Muscle layer of duodenum (tissue), 2 donors: ENCODE data around the gene KRT40.

Source experiments
- H3K27ac ChIP-seq: one replicate; pipeline ENCODE4 v1.7.0; 2013; ENCODE audit warnings: mild to moderate bottlenecking, low read length
- H3K27me3 ChIP-seq: one replicate; pipeline ENCODE4 v1.7.0; 2013; ENCODE audit warnings: low read depth, mild to moderate bottlenecking, control low read depth, low read length
- H3K36me3 ChIP-seq, 2 donors: one replicate each; pipeline ENCODE4 v1.7.0; 2013; ENCODE audit warnings: low read length in 2 of 2, control low read depth in 1 of 2, mild to moderate bottlenecking in 1 of 2; ENCODE audit not compliant: insufficient read depth in 2 of 2, control insufficient read depth in 1 of 2
- H3K4me1 ChIP-seq, 2 donors: one replicate each; pipeline ENCODE4 v1.7.0; 2013; ENCODE audit warnings: low read length in 2 of 2, mild to moderate bottlenecking in 2 of 2, control low read depth in 1 of 2, moderate library complexity in 1 of 2; ENCODE audit not compliant: insufficient read depth in 2 of 2, control insufficient read depth in 1 of 2
- H3K4me3 ChIP-seq, 2 donors: one replicate each; pipeline ENCODE4 v1.7.0; 2013; ENCODE audit warnings: low read length in 2 of 2, low read depth in 1 of 2, mild to moderate bottlenecking in 1 of 2
- H3K9me3 ChIP-seq, 2 donors: one replicate each; pipeline ENCODE4 v1.7.0; 2013; ENCODE audit warnings: low read length in 2 of 2, control low read depth in 1 of 2, mild to moderate bottlenecking in 1 of 2; ENCODE audit not compliant: control insufficient read depth in 1 of 2
- donor health status: healthy.

Gene KRT40

DNA sequence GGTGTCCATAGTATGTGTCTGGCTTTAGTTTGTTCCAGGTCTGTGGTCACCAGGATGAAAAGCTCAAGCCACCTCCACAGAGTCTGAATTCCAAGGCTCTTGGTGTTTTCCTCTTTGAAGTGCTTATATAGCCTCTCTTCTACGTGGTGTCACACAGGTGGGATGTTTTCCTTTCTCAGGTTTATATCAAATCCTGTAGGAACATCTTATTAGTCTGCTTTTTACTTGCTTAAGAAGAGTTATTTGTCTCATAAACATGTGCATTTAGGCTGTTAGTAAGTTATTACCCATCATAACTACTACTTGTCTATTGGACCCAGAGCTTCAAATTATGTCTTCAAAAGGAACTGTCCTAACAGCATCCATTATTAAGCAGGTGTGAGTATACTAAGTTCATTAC, 17.3 kb downstream of the KRT40 start, which contains the start of gene KRT39:
KRT39 (minus strand) TSS at position 101 of the 400 bp plus-strand sequence; CDS start at position 9, 92 bp downstream.
- Histone ChIP-seq H3K9me3 (no peaks in the 10 kb centered on the region), H3K27me3 (no peaks in the 10 kb centered on the region), H3K36me3 (no peaks in the 10 kb centered on the region), H3K4me3 (no peak within 1 kb of the TSS), H3K4me1 (no peaks in the 10 kb centered on the region), H3K27ac (no peak within 1 kb of the TSS)

DNA sequence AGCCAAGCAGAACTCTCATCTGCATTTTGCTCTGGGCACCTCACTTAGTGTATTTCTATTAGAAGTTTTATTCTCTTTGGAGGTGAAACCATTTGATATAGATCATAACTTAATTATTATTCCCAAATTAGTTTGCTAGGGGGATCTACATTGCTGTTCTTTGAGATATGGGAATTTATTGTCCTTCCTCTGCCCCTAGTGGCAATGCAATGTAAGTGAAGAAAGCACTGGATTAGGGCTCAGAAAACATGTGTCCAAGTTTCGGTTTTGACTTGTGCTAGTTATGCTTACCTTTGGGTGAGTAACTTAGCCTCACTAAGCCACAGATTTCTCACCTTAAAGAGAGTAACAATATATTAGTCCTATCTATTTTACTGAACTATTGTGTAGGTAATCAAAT, 20.3 kb downstream of the KRT40 start:
- Histone ChIP-seq H3K27me3 (no peaks in the 10 kb centered on the region), H3K4me1 (no peaks in the 10 kb centered on the region), H3K9me3 (no peaks in the 10 kb centered on the region), H3K27ac (no peak overlapping the region), H3K4me3 (no peak overlapping the region), H3K36me3 (no peaks in the 10 kb centered on the region)

DNA sequence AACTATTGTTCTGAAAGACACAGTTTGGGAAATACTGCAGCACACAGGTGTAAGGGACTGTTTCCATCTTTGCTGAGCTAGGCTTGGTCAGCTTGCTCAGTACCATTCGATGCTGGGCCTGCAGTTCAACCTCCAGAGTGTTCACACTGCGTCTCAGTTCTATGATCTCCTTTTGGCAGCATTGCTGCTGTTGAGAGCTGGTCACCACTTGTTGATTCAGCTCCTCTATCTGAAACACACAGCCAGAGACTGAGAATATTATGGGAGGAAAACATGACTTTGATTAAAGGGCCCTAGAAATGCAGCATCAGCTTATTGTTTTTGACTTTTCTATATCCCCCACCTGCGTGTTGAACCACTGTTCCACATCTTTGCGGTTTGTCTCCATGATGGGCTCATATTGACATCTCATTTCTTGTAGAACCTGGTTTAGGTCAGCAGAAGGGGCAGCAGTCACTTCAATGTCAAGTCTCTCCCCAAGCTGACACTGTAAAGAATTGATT, 22.0 kb downstream of the KRT40 start:
- Histone ChIP-seq H3K27ac (no peak overlapping the region), H3K4me3 (no peak overlapping the region), H3K27me3 (no peaks in the 10 kb centered on the region)

DNA sequence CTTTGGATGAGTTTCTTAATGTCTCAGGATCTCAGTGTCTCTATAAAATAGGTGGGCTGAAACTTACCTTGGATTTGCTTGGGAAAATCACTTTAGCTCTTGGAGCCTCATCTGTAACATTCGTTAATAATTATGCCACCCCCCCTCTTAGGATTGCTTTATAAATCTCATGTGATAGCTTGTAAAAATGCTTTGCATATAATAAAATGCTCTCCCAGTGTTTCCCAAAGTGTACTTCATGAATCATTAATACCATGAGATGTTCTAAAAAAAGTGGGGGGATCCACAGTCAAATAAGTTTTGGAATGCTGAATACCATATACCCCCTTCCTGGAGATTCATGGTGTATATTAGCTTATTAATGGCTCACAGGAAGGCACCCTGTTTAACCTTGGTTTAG, 22.5 kb downstream of the KRT40 start:
- Histone ChIP-seq H3K27me3 (no peaks in the 10 kb centered on the region), H3K36me3 (no peaks in the 10 kb centered on the region), H3K27ac (no peak overlapping the region), H3K4me1 (no peaks in the 10 kb centered on the region), H3K4me3 (no peak overlapping the region), H3K9me3 (no peaks in the 10 kb centered on the region)

More for the DNA sequence above, 22.0 kb downstream of the KRT40 start:
- H3K36me3 ChIP-seq: no peaks in the 10 kb centered on the region
- H3K4me1 ChIP-seq: no peaks in the 10 kb centered on the region
- H3K9me3 ChIP-seq: no peaks in the 10 kb centered on the region

DNA sequence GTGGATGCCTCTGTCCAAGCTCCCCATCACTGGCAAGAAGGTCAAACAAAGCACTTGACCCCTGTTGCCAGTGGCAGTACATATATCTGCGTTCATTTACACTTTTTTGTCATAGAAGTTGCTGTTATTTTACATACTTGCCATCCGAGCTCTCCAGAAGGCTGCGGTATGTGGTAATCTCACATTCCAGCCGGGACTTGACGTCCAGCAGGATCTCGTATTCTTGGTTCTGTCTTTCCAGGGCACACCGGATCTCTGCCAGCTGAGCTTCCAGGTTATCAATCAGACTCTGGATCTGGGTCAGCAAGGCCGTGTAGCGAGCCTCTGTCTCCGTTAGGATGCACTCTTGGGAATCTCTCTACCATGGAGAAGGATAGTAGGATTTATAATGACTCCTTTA, 24.0 kb downstream of the KRT40 start:
- H3K27me3 ChIP-seq: no peaks in the 10 kb centered on the region
- H3K4me3 ChIP-seq: peak overlapping the region in 1 of 2 donors; percentile 32
- H3K27ac ChIP-seq: no peak overlapping the region

DNA sequence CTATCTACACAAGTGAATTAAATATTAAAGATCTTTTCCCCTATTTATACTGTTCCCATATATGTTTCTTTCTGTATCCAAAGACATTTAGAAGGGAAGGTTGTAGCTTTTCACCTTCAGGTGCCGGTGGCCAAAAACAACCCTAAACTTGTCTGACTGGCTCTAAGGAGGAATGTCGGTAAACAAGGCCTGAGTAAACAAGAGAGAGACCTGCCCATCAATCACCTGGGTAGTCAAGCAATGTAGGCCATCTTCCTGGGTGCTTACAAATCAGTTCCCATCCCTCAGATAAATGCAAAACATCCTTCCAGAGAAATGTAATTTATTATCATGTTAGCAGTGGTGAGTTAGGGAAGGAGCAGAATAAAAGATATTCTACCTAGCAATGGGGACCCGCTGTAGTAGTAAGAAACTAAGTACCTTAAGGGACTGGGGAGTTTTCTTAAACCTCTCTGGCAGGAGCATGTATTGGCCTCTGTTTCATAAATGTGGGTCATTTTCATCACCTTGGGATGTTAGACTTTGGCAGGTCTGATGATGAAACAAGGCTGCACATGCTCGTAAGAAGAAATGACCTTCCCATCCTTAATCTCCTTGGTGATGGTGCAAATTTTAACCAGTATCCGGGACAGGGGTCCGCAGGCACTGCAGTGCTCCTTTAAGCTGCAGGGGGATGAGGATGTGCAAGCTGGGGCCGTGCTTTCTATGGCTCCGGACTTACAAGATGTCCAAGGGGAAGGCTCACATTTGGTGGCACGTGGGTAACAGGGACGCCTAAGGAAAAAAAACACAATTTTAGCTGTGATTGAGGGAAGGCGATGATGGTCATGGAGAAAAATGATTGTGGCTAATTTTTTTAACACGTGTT, 25.8 kb downstream of the KRT40 start:
- H3K27ac ChIP-seq: no peak overlapping the region
- no peaks in the 10 kb centered on the region for H3K27me3 ChIP-seq
- no peaks in the 10 kb centered on the region for H3K9me3 ChIP-seq

More for the DNA sequence above, 24.0 kb downstream of the KRT40 start:
- Histone ChIP-seq H3K36me3 (no peaks in the 10 kb centered on the region), H3K9me3 (no peaks in the 10 kb centered on the region), H3K4me1 (no peaks in the 10 kb centered on the region)

DNA sequence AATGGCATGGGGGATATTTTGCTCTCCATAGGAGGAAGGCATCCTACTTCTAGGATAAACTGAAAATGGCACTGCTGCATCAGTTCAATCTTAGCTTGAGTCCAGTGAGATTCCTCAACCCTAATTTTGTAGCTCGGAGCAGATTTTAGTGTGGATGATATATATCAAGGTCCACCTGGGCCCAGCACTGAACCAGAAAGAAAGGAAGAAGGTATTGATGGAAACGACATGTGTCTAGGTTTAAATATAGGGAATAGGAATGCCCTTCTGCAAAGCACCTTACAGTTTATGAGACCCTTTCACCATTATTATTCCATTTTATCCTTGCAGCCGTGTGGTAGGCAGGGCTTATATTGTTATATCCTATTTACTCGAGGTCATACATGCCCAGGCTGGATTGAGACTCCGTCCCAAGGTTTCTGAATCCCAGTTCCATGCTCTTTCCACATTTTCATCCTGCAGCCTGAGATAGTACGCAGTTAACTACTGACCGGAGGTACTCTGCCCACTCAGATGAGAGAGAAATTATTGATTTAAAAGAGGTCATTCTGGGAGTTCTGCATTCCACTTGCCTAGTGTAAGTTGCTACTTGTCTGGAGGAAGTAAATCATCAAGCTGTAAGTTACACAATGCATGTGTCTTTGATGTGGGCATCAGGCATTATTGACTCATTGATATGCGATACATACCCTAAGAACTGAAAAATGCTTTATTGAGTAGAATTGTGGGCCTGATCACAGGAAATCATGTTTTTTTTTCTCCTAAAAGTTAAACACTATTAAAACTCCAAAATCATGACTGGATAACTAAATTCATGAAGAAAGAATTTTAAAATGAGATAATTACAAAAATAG, 27.5 kb downstream of the KRT40 start:
- H3K36me3 ChIP-seq: no peaks in the 10 kb centered on the region
- no peak overlapping the region for H3K27ac ChIP-seq
- H3K4me1 ChIP-seq: no peaks in the 10 kb centered on the region
- no peaks in the 10 kb centered on the region for H3K9me3 ChIP-seq
- no peaks in the 10 kb centered on the region for H3K27me3 ChIP-seq
- no peak overlapping the region for H3K4me3 ChIP-seq

More for the DNA sequence above, 25.8 kb downstream of the KRT40 start:
- H3K4me1 ChIP-seq: no peaks in the 10 kb centered on the region
- no peak overlapping the region for H3K4me3 ChIP-seq
- H3K36me3 ChIP-seq: no peaks in the 10 kb centered on the region

DNA sequence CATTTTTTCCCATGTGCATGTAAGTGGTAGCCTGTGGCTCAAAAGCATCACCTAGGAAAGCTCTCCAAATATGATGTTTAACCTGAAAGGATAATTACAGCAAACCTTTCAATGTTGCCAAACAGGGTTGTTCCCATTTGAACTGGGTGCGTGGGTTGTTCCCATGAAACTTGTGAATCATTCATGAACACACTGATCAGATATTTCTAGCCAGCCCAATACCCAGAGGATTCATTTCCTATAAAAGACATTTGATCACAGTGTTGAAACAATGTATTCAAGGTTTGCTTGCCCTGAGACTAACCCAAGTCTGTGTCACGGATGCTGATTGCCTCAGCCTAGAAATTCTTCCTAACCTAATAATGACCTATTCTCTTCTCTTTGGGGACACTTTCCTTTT, 30.2 kb downstream of the KRT40 start:
- Histone ChIP-seq H3K4me1 (no peaks in the 10 kb centered on the region), H3K36me3 (no peaks in the 10 kb centered on the region), H3K27me3 (no peaks in the 10 kb centered on the region), H3K9me3 (no peaks in the 10 kb centered on the region), H3K4me3 (no peak overlapping the region), H3K27ac (no peak overlapping the region)

DNA sequence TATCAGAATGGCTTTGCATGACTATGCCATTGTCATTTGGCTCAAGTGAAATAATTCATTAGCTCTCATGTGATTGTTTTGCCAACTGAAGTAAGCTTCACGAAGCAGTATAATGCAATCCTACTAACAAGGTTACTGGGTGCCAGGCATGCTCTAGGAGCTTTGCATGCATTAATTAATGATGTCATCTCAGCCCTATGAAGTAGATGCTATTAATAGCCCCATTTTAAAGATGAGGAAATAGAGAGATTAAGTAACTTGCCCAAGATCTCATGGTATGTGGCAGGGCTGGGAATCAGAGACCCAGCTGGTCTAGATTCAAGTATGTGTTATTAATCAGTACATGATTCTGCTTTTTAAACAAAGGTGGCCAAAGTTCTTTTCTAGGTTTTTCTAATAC, 31.5 kb downstream of the KRT40 start:
- Histone ChIP-seq H3K27me3 (no peaks in the 10 kb centered on the region), H3K27ac (no peak overlapping the region), H3K36me3 (no peaks in the 10 kb centered on the region), H3K4me3 (no peak overlapping the region), H3K9me3 (no peaks in the 10 kb centered on the region), H3K4me1 (no peaks in the 10 kb centered on the region)

DNA sequence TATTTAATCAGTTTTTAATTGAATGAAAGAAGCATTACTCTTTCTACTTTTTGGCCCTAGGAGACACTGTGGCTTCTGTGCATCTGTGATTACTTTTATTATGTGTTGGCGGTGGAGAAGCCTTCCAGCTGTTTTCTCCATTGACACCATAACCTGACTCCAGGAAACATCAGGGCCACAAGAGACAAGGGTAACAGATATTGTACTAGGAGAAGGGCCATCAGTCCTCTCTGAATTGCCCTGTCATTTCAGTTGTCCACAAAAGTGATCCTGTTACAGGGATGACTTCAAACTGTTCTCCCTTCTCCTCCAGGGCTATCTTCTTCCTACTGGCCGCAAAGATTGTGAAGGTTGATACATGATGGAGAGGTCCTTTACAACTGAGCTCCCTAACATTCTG, 32.0 kb downstream of the KRT40 start:
- Histone ChIP-seq H3K9me3 (no peaks in the 10 kb centered on the region), H3K27me3 (no peaks in the 10 kb centered on the region), H3K27ac (no peak overlapping the region), H3K36me3 (no peaks in the 10 kb centered on the region), H3K4me1 (no peaks in the 10 kb centered on the region), H3K4me3 (no peak overlapping the region)

DNA sequence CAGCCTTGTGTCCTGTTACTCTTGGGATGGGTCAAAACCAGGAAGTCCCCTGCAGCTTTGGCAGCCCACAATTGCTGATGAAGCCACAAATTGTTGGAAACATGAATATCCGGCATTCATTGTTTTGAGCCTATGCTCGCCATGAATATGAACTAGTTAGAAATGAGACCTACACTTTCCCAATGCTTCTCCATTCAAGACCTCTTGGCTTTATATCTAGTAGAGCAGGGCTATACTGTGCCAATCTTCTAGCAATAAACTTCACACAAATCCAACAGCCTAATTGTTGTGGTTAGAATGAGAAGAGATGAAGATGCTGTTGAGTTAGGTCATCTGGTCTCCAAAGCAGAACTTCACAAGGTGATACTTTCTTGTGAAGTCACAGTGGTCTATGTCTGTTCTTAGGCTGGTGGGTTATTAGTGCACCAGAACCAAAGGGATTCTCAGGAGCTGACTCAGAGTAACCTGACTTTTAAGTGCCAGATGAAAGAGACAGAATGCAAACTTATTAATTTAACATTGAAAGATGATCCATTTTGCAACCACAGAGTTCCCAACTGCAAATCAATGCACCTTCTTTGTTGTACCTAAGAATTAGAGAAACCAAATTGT, 33.0 kb downstream of the KRT40 start:
- Histone ChIP-seq H3K4me1 (no peaks in the 10 kb centered on the region), H3K27me3 (peaks cover 4% of the 10 kb centered on the region), H3K27ac (no peak overlapping the region), H3K9me3 (no peaks in the 10 kb centered on the region), H3K36me3 (no peaks in the 10 kb centered on the region), H3K4me3 (no peak overlapping the region)
